ENCODE measurements around the gene TSSK6.

Gene TSSK6

GRCh38 chr19:19558636-19559035 lies 43.3 kb upstream of the TSSK6 start:
- ChIA-PET CTCF (interaction anchor here (0.9 to 16.5 kb wide), 5 partner anchors 9 to 85 kb away, joined by 3 to 251 read pairs (median 5); partner anchors contain the start of genes CILP2, GMIP and YJEFN3), POLR2A (interaction anchor here (0.7 kb wide), 1 partner anchor 10 kb away, joined by 3 read pairs; no protein-coding TSS in a partner anchor)
- TF ChIP-seq CTCF (IDR thresholded peaks at IDR 0.05; ENCODE audit: control extremely low read depth, extremely low read depth, low read depth, missing control alignments) = no peak
- DNase-seq (ENCODE audit: extremely low spot score) = no peak

GRCh38 chr19:19558055-19558454 lies 42.7 kb upstream of the TSSK6 start:
- ChIA-PET CTCF (interaction anchor here (0.9 to 16.5 kb wide), 6 partner anchors 9 to 86 kb away, joined by 3 to 251 read pairs (median 4); partner anchors contain the start of genes CILP2, GMIP and YJEFN3), POLR2A (interaction anchor here (0.6 to 0.7 kb wide), 2 partner anchors 11 to 62 kb away, joined by 3 to 4 read pairs; no protein-coding TSS in a partner anchor)
- no peak for TF ChIP-seq CTCF (IDR thresholded peaks at IDR 0.05; ENCODE audit: control extremely low read depth, extremely low read depth, low read depth, missing control alignments)
- no peak for DNase-seq (ENCODE audit: extremely low spot score)

- ChIA-PET CTCF (interaction anchor here (0.6 to 16.5 kb wide), 37 partner anchors 7 to 192 kb away, joined by 3 to 251 read pairs (median 6); partner anchors contain the start of genes CILP2, GMIP, NDUFA13 and TSSK6), POLR2A (no interaction called here)
- TF ChIP-seq CTCF (IDR thresholded peaks at IDR 0.05; ENCODE audit: control extremely low read depth, extremely low read depth, low read depth, missing control alignments) = peak; percentile 68
- DNase-seq (ENCODE audit: extremely low spot score) = peak; percentile 85
These were observed 39.0 kb upstream of the TSSK6 start for GRCh38 chr19:19554074-19555023.

- ChIA-PET POLR2A (no interaction called here), CTCF (interaction anchor here (0.6 to 16.5 kb wide), 42 partner anchors 7 to 871 kb away, joined by 3 to 251 read pairs (median 4); partner anchors contain the start of genes CILP2, GMIP, NDUFA13 and TSSK6)
- no peak for DNase-seq (ENCODE audit: extremely low spot score)
- TF ChIP-seq CTCF (IDR thresholded peaks at IDR 0.05; ENCODE audit: control extremely low read depth, extremely low read depth, low read depth, missing control alignments) = no peak
These were observed 38.3 kb upstream of the TSSK6 start for GRCh38 chr19:19553670-19554069.

- POLR2A ChIA-PET = no interaction called here
- peak; percentile 72 for DNase-seq (ENCODE audit: extremely low spot score)
- TF ChIP-seq CTCF (IDR thresholded peaks at IDR 0.05; ENCODE audit: control extremely low read depth, extremely low read depth, low read depth, missing control alignments) = peak; percentile 63
- CTCF ChIA-PET = interaction anchor here (0.7 to 16.5 kb wide), 28 partner anchors 9 to 871 kb away, joined by 3 to 251 read pairs (median 4); partner anchors contain the start of genes CILP2, GMIP, NDUFA13 and TSSK6
These were observed 37.5 kb upstream of the TSSK6 start for GRCh38 chr19:19552798-19553197.

- no peak for TF ChIP-seq CTCF (IDR thresholded peaks at IDR 0.05; ENCODE audit: control extremely low read depth, extremely low read depth, low read depth, missing control alignments)
- ChIA-PET POLR2A (no interaction called here), CTCF (interaction anchor here (1.2 to 16.5 kb wide), 10 partner anchors 9 to 246 kb away, joined by 3 to 251 read pairs (median 12); partner anchors contain the start of genes CILP2, GMIP, NDUFA13 and TSSK6)
- DNase-seq (ENCODE audit: extremely low spot score) = no peak
These were observed 36.5 kb upstream of the TSSK6 start for GRCh38 chr19:19551853-19552192.
